Adipose tissue (tissue), 3 donors: ENCODE results near the gene KRI1. TPM values are rescaled to one million over a fixed set of nuclear protein-coding genes. Genes with fewer than 3 reads are reported as not detected.
"Not testable (repeated sequence)": the region's sequence is repeated elsewhere in the genome, so short reads cannot be mapped to it uniquely, and the experiment has no call there.

Source experiments
- H3K27ac ChIP-seq: one replicate; pipeline ENCODE4 v1.5.1; 2013; ENCODE audit warnings: low read depth, low read length
- WGBS, 3 donors: extraction: QIAGEN DNeasy Blood & Tissue Kit; methylation state at CpG; one replicate each; pipeline ENCODE4 v1.1.7; 2013; 5-methylcytosine and 5-hydroxymethylcytosine counted together
- polyA plus RNA-seq, 3 donors: library from polyadenylated mRNA; stranded (reverse); fragments of 200-250 nt; gene quantifications; one replicate each; pipeline ENCODE4 v1.2.3, GENCODE V29; 2013
- donor health status: healthy with polysubstance abuse.
- donor health status: Bipolar disorder and iron deficiency.
- donor health status: healthy.

The KRI1 gene
- polyA plus RNA-seq, 3 donors: 14.8 to 17.5 (median 15.2) TPM

DNA sequence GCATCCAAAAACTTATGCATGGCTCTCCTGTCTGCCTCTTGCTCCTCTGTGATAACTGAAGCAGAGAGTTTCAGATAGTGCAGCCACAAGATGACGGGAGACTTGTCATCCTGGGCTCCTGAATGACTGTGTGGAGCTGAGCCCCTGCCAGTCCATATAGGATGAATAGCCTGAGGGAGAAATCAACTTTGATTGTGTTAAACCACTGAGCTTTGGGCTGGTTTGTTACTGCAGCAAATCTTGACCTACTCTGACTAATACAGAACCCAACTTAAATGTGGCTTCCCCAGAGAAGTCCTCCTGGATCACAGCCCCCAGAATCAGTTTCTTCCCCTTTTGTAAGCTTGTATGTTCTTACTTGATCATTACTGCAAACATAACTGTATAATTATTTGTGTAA lies 33.4 kb downstream of the KRI1 start:
- H3K27ac ChIP-seq: no peak overlapping the region
- WGBS, 3 donors: 93 to 96% (median 96%) methylated on average over 1 of the region's 1 CpG

DNA sequence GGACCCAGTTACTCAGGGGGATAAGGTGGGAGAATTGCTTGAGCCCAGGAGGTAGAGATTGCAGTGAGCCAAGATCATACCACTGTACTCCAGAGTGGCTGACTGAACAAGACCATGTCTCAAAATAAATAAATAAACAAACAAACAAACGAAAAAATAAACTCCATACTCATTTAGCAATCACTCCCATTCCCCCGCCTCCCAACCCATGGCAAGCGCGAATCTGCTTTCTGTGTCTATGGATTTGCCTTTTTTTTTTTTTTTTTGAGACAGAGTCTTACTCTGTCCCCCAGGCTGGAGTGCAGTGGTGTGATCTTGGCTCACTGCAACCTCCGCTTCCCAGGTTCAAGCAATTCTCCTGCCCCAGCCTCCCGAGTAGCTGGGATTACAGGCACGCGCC lies 38.9 kb downstream of the KRI1 start:
- WGBS, 3 donors: 89 to 91% (median 89%) methylated on average over 8 of the region's 8 CpGs
- H3K27ac ChIP-seq: not testable (repeated sequence)

DNA sequence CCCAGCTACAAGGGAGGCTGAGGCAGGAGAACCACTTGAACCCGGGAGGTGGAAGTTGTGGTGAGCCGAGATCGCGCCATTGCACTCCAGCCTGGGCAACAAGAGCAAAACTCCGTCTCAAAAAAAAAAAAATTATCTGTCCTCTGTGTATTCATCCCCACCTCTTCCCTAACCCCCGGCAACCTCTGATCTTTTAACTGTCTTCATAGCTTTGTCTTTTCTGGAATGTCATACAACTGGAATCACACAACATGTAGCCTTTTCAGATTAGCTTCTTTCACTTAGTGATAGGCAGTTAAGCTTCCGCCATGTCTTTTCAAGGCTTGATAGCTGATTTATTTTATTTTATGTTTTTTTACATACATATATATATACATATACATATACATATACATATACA lies 40.2 kb downstream of the KRI1 start:
- WGBS, 3 donors: 84 to 90% (median 88%) methylated on average over 7 of the region's 7 CpGs
- H3K27ac ChIP-seq: no peak overlapping the region

DNA sequence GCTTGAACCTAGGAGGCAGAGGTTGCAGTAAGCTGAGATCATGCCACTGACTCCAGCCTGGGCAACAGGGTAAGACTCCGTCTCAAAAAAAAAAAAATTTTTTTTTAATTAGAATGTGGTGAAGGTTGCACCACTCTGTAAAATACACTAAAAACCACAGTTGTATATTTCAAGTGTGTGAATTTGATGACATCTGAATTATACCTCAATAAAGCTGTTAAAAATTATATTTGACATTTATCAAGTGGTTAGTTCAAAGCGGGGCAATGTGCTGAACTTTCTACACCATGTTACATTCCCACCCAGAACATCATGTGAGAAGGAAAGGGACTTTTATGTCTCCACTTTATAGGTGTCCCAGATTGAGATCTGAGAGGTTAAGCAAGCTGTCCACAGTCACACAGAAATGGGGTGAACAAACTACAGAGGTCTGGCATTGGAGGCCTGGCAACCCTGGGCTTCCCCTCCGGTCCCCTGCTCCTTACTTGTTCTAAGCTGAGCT lies 42.6 kb downstream of the KRI1 start:
- H3K27ac ChIP-seq: no peak overlapping the region
- 71 to 82% (median 79%) methylated on average over 3 of the region's 3 CpGs for WGBS, 3 donors

DNA sequence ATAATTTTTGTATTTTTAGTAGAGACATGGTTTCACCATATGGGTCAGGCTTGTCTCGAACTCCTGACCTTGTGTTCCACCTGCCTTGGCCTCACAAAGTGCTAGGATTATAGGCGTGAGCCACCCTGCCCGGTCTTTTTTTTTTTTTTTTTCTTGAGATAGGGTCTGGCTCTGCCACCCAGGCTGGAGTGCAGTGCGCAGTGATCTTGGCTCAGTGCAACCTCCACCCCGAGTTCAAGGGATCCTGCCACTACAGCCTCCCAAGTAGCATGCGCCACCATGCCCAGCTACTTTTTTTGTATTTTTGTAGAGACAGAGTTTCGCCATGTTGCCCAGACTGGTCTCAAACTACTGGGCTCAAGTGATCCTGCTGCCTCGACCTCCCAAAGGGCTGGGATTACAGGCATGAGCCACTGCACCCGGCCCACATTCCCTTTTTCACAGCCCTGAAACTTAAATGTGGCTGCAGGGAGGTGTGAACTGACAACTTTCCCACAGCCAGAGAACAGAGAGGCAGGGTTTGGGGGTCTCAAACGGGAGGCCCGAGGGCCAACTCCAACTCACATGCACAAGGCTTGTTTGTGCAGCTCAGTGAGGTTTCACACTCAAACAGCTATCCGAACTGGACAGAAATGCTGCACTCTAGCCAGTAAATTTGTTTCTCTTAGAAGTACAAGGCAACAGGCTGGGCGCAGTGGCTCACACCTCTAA lies 44.2 kb downstream of the KRI1 start:
- H3K27ac ChIP-seq: no peak overlapping the region
- 36 to 80% (median 77%) methylated on average over 13 of the region's 13 CpGs for WGBS, 3 donors

DNA sequence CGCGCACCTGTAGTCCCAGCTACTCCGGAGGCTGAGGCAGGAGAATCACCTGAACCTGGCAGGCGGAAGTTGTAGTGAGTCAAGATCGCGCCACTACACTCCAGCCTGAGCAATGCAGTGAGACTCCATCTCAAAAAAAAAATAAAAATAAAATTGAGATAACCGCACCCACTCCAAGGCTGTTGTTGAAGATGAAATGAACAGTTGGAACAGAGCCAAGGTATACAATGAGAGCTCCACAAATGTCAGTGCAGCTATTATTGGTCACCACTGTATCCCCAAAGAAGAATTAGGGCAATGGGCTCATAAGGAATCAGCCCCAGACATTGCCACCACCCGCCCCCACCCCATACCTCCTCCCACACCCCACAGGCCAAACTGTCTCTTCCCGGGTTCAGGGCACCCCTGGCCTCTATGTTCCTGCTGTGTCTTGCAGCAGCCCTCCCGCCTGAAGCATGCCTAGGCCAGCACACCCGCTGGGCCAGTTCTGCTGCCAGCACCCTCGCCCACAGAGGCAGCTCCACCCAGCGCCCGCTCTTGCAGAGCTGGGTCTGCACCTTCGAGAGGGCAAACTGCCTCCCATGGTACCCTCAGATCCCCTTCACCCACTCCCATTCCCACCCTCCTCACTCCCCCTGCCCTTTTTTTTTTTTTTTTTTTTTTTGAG lies 45.0 kb downstream of the KRI1 start:
- WGBS, 3 donors: 55 to 91% (median 87%) methylated on average over 13 to 15 of the region's 15 CpGs

DNA sequence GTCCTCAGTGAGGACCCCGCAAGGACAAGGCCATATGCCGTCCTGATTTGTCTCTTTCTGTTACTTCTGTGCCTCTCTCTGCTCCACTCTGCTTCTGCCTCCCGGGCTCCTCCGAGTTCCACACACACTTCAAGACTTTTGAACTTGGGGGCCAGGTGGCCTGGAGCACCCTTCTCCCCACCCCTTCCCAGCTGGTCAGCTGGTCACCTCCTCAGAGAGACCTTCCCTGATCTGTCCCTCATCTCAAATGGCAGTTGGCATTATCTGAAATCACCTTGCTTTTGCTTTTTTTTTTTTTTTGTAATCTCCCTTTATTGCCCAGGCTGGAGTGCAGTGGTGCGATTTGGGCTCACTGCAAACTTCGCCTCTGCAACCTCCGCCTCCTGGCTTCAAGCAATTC lies 46.4 kb downstream of the KRI1 start:
- WGBS, 3 donors: 61 to 77% (median 73%) methylated on average over 7 of the region's 7 CpGs
- no peak overlapping the region for H3K27ac ChIP-seq

More for the DNA sequence above, 45.0 kb downstream of the KRI1 start:
- no peak overlapping the region for H3K27ac ChIP-seq

DNA sequence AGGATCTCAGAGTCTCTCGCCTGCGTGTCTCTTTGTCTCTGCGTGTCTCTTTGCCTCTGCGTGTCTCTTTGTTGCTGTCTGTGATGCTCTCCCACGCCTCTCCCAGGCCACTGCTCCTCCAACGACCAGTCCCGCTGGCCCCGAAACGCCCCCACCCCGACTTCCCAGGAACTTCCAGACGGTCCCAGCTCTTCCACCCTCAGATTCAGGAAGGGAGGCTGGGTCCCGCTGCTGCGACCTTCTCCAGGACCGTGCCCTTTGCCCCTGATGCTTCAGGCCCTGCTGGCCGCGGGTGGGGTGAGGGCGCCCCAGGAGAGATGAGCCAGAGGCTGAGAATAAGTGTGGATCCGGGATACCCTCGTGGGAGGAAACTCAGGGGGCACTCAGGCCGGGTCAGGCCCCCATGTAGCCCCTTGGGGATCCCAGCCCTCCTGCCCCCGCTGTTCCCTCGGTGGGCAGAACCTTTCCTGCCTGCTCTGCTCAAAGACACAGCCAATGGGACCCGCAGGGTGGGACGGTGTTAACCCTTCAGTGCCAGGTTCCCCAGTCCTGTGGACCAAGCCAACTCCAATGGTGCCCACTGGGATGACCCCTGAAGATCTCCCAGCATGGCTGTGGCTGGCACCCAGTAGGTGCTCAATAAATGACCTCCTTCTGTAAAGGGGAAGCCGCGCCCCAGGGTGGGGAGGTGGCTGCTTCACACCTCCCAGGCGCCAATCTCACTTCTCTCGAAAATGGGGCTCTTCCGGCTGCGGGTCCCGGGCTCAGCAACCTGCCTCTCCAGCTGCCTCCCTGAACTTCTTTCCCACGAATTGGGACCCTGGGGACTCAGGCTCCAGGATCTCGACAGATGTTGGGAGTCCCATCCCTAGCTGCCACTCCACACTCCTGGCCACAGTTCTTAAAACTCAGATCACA lies 47.1 kb downstream of the KRI1 start:
- WGBS, 3 donors: 11 to 23% (median 12%) methylated on average over 33 of the region's 33 CpGs
- H3K27ac ChIP-seq: no peak overlapping the region

DNA sequence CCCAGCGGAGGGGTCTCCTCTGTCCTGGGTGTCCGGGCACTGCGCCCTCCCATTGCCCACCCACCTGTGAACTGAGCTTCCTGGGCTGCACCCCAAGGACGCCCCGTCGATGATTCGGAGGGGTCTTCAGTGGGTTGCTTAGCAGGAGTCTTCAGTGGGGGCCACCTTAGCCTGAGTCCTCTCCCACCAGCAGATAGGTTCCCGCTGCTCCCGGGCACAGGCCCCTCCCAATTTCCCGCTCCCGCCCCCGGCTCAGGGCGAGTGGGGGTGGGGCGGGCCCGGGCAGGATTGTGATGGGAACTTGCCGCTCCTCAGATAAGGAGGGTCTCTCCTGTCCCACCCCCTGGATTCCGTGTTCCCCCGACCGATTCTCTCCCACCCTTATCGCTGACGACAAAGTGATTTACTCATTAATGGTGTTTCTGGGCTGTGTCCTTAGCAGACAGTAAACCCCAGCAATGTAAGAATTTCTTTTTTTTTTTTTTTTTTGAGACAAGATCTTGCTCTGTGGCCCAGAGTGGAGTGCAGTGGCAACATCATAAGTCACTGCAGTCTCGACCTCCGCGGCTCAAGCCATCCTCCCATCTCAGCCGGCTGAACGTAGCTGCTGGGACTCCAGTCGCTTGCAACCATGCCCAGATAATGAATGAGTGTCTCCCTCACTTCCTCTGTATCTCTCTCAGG lies 47.9 kb downstream of the KRI1 start:
- H3K27ac ChIP-seq: no peak overlapping the region
- WGBS, 3 donors: 1 to 4% (median 2%) methylated on average over 20 to 27 of the region's 27 CpGs

DNA sequence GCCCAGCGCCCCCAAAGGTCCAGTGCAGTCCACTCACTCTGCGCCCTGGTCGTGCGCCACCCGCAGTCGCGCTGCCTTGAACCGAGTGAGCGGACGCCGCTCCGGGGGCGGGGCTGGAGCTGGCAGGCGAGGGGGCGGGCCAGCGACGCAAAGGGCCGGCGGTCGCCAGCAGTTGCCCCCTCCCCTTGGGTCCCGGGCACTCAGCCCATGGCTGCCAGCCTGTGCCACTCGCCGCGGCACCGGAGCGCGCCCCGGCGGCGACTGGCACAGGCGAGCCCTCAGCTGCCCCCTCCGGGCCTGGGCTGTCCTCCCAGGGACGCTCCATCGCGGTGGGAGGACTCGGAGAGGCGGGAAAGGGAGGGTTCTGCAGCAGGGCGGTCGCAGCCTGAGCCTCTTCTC lies 48.5 kb downstream of the KRI1 start, which contains the start of gene S1PR5:
TSS of gene S1PR5 (minus strand) at position 87 of the 399 bp plus-strand sequence. CDS start 2,436 bp downstream, outside the sequence.
- H3K27ac ChIP-seq: no peak within 1 kb of the TSS

DNA sequence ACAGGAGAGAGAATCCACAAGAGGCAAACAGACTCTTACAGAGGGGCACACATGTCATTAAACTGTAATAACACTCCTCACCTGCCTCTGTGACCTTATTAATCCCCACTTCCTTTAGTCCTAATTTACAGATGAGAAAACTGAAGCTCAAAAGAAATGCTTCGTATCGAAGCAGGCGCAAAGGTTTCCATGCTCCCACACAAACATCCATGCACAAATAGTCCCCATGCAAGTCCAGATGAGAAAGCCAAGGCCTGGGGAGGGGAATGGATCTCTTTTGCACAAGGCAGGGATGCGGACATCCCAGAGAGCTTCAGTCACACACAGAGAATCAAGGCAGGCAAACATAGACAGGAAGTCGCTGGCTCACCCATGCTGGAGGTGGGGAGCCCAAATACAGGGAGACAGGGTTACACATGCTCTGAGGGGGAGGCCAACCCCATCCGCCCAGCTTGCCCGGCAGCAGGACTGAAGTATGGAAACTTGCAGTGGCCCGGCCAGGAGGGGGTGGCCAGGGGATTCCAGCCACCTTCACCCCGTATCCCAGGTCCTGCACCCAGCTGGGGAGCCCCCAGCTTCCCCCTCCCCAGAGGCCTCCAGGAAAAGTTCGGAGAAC lies 49.0 kb downstream of the KRI1 start:
- 33 to 49% (median 46%) methylated on average over 8 to 10 of the region's 10 CpGs for WGBS, 3 donors
- H3K27ac ChIP-seq: no peak overlapping the region

More for the DNA sequence above, 48.5 kb downstream of the KRI1 start, which contains the start of gene S1PR5:
- 0 to 2% (median 1%) methylated on average over 32 to 39 of the region's 39 CpGs for WGBS, 3 donors

DNA sequence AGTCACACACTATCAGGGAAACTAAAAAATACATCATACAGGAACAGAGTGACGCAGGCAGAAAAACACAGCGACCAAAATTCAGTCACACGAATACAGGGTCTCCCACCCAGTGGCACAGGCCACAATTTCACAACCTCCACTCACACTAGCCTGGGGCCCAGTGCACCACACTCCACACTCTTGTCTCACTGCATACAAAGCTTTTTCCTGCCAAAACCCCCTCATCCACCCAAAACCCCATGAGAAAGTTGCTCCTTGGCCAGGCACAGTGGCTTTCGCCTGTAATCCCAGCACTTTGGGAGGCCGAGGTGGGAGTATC lies 49.8 kb downstream of the KRI1 start:
- 86 to 90% (median 89%) methylated on average over 5 of the region's 5 CpGs for WGBS, 3 donors
- no peak overlapping the region for H3K27ac ChIP-seq

DNA sequence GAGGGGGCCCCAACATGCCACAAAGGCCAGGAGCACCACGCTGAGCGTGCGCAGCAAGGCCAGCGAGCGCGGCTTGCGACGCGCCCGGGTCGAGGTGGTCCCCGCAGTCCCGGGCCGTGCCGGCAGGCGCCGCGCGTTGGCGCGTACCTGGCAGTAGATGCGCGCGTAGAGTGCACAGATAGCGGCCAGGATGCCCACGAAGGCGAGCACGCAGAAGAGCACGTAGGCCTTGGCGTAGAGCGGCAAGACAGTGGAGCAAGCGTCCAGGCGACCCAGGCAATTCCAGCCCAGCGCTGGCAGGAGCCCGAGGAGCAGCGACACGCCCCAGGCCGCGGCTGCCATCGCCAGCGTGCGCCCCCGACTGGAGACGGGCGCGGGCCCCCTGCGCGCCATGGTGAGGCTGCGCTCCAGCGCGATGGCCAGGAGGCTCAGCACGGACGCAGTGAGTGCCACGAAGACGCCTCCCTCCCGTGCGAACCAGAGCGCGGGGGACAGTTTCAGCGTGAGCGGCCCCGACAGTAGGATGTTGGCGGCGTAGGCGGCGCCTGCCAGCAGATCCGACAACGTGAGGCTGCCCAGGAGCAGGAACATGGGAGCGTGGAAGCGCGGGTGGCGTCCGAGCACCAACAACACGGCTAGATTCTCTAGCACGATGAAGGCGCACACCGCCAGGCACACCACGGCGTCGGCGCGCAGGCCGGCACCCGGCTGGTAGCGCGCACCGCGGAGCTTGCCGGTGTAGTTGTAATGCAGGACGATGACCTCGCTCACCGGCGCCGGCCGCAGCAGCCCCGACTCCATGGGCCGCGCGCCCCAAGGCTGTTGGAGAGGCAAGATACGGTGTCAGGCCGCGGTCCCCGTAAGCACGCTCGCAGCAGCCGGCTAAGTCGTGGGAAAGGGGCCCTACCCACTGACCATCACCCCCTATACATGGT lies 51.3 kb downstream of the KRI1 start:
- no peak overlapping the region for H3K27ac ChIP-seq
- WGBS, 3 donors: 13 to 55% (median 27%) methylated on average over 107 of the region's 107 CpGs

DNA sequence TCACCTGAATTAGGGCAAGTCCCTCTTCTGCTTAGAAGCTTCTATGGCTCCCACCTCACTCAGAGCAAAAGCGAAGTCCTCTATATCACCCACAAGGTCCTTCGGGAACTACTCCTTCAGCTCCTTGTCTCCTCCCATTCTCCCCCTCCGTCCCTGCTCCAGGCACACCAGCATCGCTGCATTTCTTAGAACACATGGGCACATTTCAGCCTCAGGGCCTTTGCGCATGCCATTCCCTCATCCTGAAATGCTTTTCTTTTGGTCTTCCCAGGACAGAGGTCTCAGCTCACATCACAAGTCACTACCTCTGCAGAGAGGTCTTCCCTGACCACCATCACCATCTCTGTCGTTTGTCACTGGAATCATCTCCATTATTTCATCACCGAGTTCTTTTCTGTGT lies 52.6 kb downstream of the KRI1 start:
- WGBS, 3 donors: 82 to 89% (median 88%) methylated on average over 7 of the region's 7 CpGs
- no peak overlapping the region for H3K27ac ChIP-seq

DNA sequence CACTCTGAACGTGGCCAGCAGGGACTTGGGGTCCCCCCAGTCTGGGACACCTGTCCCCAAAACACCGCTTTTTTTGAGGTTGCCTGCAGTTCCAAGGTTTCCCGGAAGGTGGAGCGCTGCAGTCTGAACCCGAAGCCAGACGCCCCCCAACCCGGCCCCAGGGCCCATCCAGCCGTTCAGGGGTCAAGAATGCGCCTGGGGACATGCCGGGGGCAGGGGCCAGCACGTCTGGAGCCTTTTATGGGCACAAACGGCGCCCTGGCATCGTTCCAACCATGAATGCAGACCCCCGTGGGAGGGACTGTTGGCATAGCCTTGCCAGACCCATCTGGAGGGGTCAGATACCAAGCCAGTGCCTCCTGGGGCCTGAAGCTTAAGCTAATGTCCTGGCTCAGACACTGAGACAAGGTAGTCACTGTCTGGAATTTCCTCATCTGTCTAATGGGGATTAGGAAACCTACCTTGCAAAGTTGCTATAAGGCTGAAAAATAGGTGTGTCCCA lies 55.5 kb downstream of the KRI1 start:
- no peak overlapping the region for H3K27ac ChIP-seq
- 3 to 15% (median 6%) methylated on average over 15 of the region's 15 CpGs for WGBS, 3 donors

DNA sequence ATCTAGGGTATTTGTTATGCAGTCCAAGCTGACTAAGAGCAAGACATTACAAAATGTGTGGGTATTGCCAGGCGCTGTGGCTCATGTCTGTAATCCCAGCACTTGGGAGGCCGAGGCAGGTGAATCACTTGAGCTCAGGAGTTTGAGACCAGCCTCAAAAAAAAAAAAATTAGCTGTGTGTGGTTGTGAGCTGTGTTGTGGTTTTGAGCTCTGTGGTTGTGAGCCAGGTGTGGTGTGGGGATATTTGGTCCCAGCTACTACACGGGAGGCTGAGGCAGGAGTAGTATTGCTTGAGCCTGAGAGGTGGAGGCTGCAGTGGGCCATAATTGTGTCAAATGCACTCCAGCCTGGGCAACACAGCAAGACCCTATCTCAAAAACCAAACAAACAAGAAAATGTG lies 57.1 kb downstream of the KRI1 start:
- H3K27ac ChIP-seq: no peak overlapping the region
- WGBS, 3 donors: 78 to 95% (median 81%) methylated on average over 3 of the region's 3 CpGs

DNA sequence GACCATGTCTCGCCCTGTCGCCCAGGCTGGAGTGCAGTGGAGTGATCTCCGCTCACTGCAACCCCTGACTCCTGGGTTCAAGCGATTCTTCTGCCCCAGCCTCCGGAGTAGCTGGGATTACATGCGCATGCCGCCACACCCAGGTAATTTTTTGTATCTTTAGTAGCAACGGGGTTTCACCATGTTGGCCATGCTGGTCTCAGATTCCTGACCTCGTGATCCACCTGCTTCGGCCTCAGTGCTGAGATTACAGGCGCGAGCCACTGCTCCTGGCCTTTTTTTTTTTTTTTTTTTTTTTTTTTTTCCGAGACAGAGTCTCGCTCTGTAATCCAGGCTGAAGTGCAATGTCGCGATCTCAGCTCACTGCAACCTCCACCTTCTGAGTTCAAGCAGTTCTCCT lies 57.8 kb downstream of the KRI1 start:
- H3K27ac ChIP-seq: no peak overlapping the region
- 86 to 90% (median 90%) methylated on average over 14 to 16 of the region's 16 CpGs for WGBS, 3 donors
